Measurements from ENCODE around the gene TUT1.
"Not testable (repeated sequence)": the region's sequence is repeated elsewhere in the genome, so short reads cannot be mapped to it uniquely, and the experiment has no call there.

Gene TUT1

GRCh38 chr11:62591448-62592145, at the start of gene TUT1:
TUT1 (minus strand) TSS chr11:62591523; CDS start chr11:62591485, 38 bp downstream.
- DNase-seq = peak; percentile 97 to 99

GRCh38 chr11:62632492-62632891, 41.2 kb upstream of the TUT1 start:
- no peak for DNase-seq

- DNase-seq = no peak
Measured at GRCh38 chr11:62627713-62628112, 36.4 kb upstream of the TUT1 start.

GRCh38 chr11:62622476-62623089, 31.3 kb upstream of the TUT1 start:
- no peak for DNase-seq

- peak; percentile 98 for DNase-seq
Measured at GRCh38 chr11:62621567-62622470, 30.5 kb upstream of the TUT1 start, which contains the start of gene B3GAT3. B3GAT3 (minus strand) TSS chr11:62621986; CDS start chr11:62621947, 39 bp downstream.

GRCh38 chr11:62621027-62621566, 29.8 kb upstream of the TUT1 start:
- no peak for DNase-seq

GRCh38 chr11:62616957-62617356, 25.6 kb upstream of the TUT1 start:
- not testable (repeated sequence) for DNase-seq

GRCh38 chr11:62615521-62615920, 24.2 kb upstream of the TUT1 start:
- no peak for DNase-seq

GRCh38 chr11:62614275-62614674, 23.0 kb upstream of the TUT1 start:
- no peak for DNase-seq

GRCh38 chr11:62613291-62613778, 22.0 kb upstream of the TUT1 start:
- no peak for DNase-seq

GRCh38 chr11:62612366-62613290, 21.3 kb upstream of the TUT1 start, which contains the start of the genes EML3 and ROM1:
EML3 (minus strand) TSS chr11:62612775; CDS start chr11:62612457, 318 bp downstream.
ROM1 (plus strand) TSS chr11:62613257; CDS start chr11:62613282, 25 bp downstream.
- DNase-seq = peak; percentile 91 to 93

- DNase-seq = peak in 1 of 2 donors; percentile 68
Measured at GRCh38 chr11:62611705-62612365, 20.5 kb upstream of the TUT1 start.

GRCh38 chr11:62610814-62611704, 19.7 kb upstream of the TUT1 start:
- DNase-seq = no peak

GRCh38 chr11:62610403-62610802, 19.1 kb upstream of the TUT1 start:
- no peak for DNase-seq

GRCh38 chr11:62608776-62609175, 17.5 kb upstream of the TUT1 start:
- DNase-seq = no peak

GRCh38 chr11:62607714-62608113, 16.4 kb upstream of the TUT1 start:
- DNase-seq = peak in 1 of 2 donors; percentile 52

GRCh38 chr11:62605902-62606301, 14.6 kb upstream of the TUT1 start:
- no peak for DNase-seq

GRCh38 chr11:62605467-62605866, 14.1 kb upstream of the TUT1 start:
- DNase-seq = no peak

- DNase-seq = no peak
Measured at GRCh38 chr11:62604460-62605120, 13.3 kb upstream of the TUT1 start.

All from CD4-positive, alpha-beta T cell treated with Interleukin-1 beta for 1 hour (primary cell).